ENCODE results near the gene KCTD20. TPM values are rescaled to one million over a fixed set of nuclear protein-coding genes. Genes with fewer than 3 reads are reported as not detected.
"Not testable (repeated sequence)": the region's sequence is repeated elsewhere in the genome, so short reads cannot be mapped to it uniquely, and the experiment has no call there.

Gene KCTD20
- 48.8 and 54.0 TPM in 2 replicates for total RNA-seq

- DNase-seq (ENCODE audit: low read depth) = no peak
- peak within 1 kb of the TSS; percentile 88 for H3K4me3 ChIP-seq (ENCODE audit: low read depth, low read length)
- no peak for TF ChIP-seq CTCF (conservative IDR thresholded peaks at IDR 0.05; ENCODE audit: low read depth, low read length)
These were observed at the start of gene KCTD20, which contains the start of gene PXT1 for GRCh38 chr6:36442671-36443470. KCTD20 (plus strand) TSS chr6:36443000; CDS start chr6:36470098, 27,098 bp downstream. PXT1 (minus strand) TSS chr6:36442854; CDS start chr6:36426082, 16,772 bp downstream.

DNA sequence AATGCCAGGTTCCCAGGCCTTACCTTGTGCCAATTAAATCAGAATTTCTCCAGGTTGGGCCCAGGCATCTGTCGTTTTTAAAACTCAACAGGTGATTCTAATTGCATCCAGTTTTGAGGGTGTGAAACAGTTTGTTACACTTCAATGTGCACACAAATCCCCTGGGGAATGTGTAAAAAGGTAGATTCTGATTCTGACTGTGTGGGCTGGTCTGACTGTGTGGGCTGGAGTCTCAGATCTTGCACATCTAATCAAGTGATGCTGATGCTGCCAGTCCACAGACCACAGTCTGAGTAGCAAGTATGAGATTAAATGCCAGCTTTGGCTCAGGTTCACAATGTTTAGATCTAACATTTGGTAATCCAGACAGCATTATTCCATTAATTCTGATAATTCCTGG is 42.8 kb upstream of the KCTD20 start:
- TF ChIP-seq CTCF (conservative IDR thresholded peaks at IDR 0.05; ENCODE audit: low read depth, low read length) = no peak
- no peak for DNase-seq (ENCODE audit: low read depth)

DNA sequence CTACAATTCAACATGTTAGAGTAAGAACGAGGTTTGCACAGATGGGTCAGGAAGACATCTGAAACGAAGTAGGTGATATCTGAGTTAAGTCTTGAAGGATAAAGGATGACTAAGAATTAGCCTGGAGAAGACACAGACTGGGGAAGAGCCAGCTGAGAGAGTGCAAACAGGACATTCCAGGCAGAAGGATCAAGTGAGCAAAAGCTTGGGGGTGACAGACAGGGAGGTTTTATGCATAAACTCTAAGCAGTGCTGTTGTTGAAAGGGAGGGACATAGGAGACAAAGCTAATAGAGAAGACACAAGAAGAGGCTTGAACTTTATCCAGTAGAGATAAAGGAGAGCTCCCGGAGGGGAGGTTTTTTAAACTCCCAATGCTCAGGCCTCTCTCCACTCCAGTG is 40.3 kb upstream of the KCTD20 start:
- no peak for TF ChIP-seq CTCF (conservative IDR thresholded peaks at IDR 0.05; ENCODE audit: low read depth, low read length)
- no peak overlapping the region for H3K4me3 ChIP-seq (ENCODE audit: low read depth, low read length)
- DNase-seq (ENCODE audit: low read depth) = no peak

More for the DNA sequence above, 42.8 kb upstream of the KCTD20 start:
- no peak overlapping the region for H3K4me3 ChIP-seq (ENCODE audit: low read depth, low read length)

GRCh38 chr6:36404164-36404563 is 38.6 kb upstream of the KCTD20 start:
- TF ChIP-seq CTCF (conservative IDR thresholded peaks at IDR 0.05; ENCODE audit: low read depth, low read length) = no peak
- DNase-seq (ENCODE audit: low read depth) = no peak

GRCh38 chr6:36409718-36410117 is 33.1 kb upstream of the KCTD20 start:
- not testable (repeated sequence) for H3K4me3 ChIP-seq (ENCODE audit: low read depth, low read length)

More at GRCh38 chr6:36404164-36404563, 38.6 kb upstream of the KCTD20 start:
- H3K4me3 ChIP-seq (ENCODE audit: low read depth, low read length) = no peak overlapping the region

GRCh38 chr6:36413489-36414480 is 29.0 kb upstream of the KCTD20 start:
- no peak for DNase-seq (ENCODE audit: low read depth)
- no peak for TF ChIP-seq CTCF (conservative IDR thresholded peaks at IDR 0.05; ENCODE audit: low read depth, low read length)

More at GRCh38 chr6:36409718-36410117, 33.1 kb upstream of the KCTD20 start:
- DNase-seq (ENCODE audit: low read depth) = not testable (repeated sequence)

GRCh38 chr6:36414481-36414880 is 28.3 kb upstream of the KCTD20 start:
- H3K4me3 ChIP-seq (ENCODE audit: low read depth, low read length) = no peak overlapping the region
- no peak for TF ChIP-seq CTCF (conservative IDR thresholded peaks at IDR 0.05; ENCODE audit: low read depth, low read length)
- no peak for DNase-seq (ENCODE audit: low read depth)

More at GRCh38 chr6:36413489-36414480, 29.0 kb upstream of the KCTD20 start:
- no peak overlapping the region for H3K4me3 ChIP-seq (ENCODE audit: low read depth, low read length)
